Measurements from ENCODE around the gene DHX32.

DHX32 gene

DNA sequence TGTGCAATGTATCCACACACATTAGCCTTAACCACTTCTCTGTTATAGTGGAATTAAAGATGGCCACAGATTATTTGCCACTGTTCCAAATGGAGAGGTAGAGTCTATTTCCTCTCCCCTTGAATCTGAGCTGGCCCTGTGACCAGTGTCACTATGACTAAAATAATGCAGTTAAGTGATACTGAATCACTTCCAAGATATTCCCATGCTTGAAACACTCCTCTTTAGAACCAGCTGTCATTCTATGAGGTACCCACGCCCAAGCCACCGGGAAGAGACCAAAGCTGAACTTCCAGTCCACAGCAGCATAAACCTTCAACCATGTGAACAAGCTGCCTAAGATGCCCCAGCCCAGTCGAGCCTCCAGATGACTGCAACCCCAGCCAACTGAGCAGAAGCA lies 2.1 kb upstream of the DHX32 start:
- TF ChIP-seq POLR2AphosphoS5 (IDR thresholded peaks at IDR 0.05; ENCODE audit: low read depth, low read length) (no peak), SIN3A (IDR thresholded peaks at IDR 0.05; ENCODE audit: borderline replicate concordance, insufficient read depth, low read length) (no peak), FOXP2 (optimal IDR thresholded peaks at IDR 0.05; ENCODE audit: borderline replicate concordance, extremely low read depth, extremely low read length, insufficient read depth) (no peak), TAF1 (IDR thresholded peaks at IDR 0.05; ENCODE audit: borderline replicate concordance, insufficient read depth, low read length) (no peak)
- TF ChIP-seq, protein P1, sequence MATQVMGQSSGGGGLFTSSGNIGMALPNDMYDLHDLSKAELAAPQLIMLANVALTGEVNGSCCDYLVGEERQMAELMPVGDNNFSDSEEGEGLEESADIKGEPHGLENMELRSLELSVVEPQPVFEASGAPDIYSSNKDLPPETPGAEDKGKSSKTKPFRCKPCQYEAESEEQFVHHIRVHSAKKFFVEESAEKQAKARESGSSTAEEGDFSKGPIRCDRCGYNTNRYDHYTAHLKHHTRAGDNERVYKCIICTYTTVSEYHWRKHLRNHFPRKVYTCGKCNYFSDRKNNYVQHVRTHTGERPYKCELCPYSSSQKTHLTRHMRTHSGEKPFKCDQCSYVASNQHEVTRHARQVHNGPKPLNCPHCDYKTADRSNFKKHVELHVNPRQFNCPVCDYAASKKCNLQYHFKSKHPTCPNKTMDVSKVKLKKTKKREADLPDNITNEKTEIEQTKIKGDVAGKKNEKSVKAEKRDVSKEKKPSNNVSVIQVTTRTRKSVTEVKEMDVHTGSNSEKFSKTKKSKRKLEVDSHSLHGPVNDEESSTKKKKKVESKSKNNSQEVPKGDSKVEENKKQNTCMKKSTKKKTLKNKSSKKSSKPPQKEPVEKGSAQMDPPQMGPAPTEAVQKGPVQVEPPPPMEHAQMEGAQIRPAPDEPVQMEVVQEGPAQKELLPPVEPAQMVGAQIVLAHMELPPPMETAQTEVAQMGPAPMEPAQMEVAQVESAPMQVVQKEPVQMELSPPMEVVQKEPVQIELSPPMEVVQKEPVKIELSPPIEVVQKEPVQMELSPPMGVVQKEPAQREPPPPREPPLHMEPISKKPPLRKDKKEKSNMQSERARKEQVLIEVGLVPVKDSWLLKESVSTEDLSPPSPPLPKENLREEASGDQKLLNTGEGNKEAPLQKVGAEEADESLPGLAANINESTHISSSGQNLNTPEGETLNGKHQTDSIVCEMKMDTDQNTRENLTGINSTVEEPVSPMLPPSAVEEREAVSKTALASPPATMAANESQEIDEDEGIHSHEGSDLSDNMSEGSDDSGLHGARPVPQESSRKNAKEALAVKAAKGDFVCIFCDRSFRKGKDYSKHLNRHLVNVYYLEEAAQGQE (IDR thresholded peaks at IDR 0.05; ENCODE audit: insufficient read depth in 1 of 2, low read depth in 2 of 2, low read length in 2 of 2) = no peak

DNA sequence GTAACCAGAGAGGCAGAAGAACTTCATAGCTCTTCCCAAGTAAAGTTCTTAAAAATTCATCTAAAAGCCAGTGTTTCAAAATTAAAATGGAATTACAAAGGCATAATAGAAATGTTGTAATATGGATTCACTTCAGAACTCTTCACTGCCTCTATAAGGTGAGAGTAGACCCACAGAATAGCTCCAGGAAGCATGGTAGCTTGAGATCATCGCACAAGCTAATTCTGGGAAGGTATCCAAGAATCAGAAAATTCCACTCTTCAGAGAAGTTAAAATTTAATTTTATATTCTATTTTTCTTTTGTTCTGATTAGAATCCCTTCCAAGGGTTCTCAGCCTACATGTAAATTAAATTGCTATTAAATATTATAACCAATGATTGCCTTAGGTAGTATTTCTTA lies 1.5 kb upstream of the DHX32 start:
- TF ChIP-seq SIN3A (IDR thresholded peaks at IDR 0.05; ENCODE audit: borderline replicate concordance, insufficient read depth, low read length) (no peak), POLR2AphosphoS5 (IDR thresholded peaks at IDR 0.05; ENCODE audit: low read depth, low read length) (no peak), TAF1 (IDR thresholded peaks at IDR 0.05; ENCODE audit: borderline replicate concordance, insufficient read depth, low read length) (no peak)
- TF ChIP-seq, protein P1 (IDR thresholded peaks at IDR 0.05; ENCODE audit: insufficient read depth in 1 of 2, low read depth in 2 of 2, low read length in 2 of 2) = no peak

DNA sequence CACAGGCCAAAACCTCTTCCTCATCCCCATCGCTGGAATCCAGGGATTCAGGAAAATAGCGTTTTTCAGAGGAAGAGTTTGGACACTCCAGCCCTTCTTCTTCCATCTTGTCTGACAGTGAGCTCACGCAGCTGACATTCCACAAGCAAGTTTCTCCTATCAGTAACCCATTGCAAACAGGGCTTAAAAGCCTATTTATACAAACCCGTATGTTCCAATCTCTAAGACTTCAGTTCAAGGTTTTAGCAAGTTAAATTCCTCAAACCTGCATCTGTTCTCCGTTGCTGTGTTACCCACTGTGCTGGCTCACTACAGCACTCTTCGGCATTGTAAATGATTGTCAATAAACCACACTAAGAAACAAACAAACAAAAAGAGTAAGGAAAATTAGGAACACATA lies 373 bp downstream of the DHX32 start:
- TF ChIP-seq SIN3A (IDR thresholded peaks at IDR 0.05; ENCODE audit: borderline replicate concordance, insufficient read depth, low read length) (no peak), POLR2AphosphoS5 (IDR thresholded peaks at IDR 0.05; ENCODE audit: low read depth, low read length) (no peak), TAF1 (IDR thresholded peaks at IDR 0.05; ENCODE audit: borderline replicate concordance, insufficient read depth, low read length) (no peak), FOXP2 (optimal IDR thresholded peaks at IDR 0.05; ENCODE audit: borderline replicate concordance, extremely low read depth, extremely low read length, insufficient read depth) (no peak)
- TF ChIP-seq, protein P1 (IDR thresholded peaks at IDR 0.05; ENCODE audit: insufficient read depth in 1 of 2, low read depth in 2 of 2, low read length in 2 of 2) = no peak

DNA sequence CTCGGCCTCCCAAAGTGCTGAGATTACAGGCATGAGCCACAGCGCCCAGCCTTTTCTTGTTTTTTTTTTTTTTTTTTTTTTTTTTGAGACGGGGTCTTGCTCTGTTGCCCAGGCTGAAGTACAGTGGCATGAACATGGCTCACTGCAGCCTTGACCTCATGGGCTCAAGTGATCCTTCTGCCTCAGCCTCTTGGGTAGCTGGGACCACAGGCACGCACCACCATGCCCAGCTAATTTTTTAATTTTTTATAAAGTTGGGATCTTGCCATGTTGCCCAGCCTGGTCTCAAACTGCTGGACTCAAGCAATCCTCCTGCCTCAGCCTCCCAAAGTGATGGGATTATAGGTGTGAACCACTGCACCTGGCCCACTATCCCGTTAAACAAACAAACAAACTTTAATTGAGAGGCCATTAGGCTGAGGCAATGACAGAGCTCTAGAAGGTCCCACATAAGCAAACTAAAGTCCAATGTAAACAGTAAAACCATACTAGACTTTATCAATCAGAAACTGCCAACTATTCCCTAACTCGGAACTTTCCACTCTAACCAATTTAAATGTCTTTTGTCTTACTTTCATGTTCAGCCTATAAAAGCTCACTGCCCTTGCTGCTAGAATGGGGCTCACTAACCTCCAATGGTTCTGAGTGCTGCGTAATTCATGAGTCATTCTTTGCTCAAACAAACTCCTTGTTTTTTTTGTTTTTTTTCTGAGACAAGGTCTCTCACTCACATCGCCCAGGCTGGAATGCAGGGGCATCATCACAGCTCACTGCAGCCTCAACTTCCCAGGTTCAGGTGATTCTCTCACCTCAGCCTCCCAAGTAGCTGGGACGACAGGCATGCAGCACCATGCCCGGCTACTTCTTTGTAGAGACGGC lies 1.9 kb downstream of the DHX32 start:
- no peak for TF ChIP-seq POLR2AphosphoS5 (IDR thresholded peaks at IDR 0.05; ENCODE audit: low read depth, low read length)
- no peak for TF ChIP-seq TAF1 (IDR thresholded peaks at IDR 0.05; ENCODE audit: borderline replicate concordance, insufficient read depth, low read length)
- TF ChIP-seq, protein P1 (IDR thresholded peaks at IDR 0.05; ENCODE audit: insufficient read depth in 1 of 2, low read depth in 2 of 2, low read length in 2 of 2) = no peak
- TF ChIP-seq FOXP2 (optimal IDR thresholded peaks at IDR 0.05; ENCODE audit: borderline replicate concordance, extremely low read depth, extremely low read length, insufficient read depth) = no peak
- TF ChIP-seq SIN3A (IDR thresholded peaks at IDR 0.05; ENCODE audit: borderline replicate concordance, insufficient read depth, low read length) = no peak

Data from PFSK-1 (cell line).